Measurements from ENCODE around the gene CBX5.
A peak's percentile ranks its signal among the peaks of the same experiment; 100 is the strongest.

Gene CBX5

DNA sequence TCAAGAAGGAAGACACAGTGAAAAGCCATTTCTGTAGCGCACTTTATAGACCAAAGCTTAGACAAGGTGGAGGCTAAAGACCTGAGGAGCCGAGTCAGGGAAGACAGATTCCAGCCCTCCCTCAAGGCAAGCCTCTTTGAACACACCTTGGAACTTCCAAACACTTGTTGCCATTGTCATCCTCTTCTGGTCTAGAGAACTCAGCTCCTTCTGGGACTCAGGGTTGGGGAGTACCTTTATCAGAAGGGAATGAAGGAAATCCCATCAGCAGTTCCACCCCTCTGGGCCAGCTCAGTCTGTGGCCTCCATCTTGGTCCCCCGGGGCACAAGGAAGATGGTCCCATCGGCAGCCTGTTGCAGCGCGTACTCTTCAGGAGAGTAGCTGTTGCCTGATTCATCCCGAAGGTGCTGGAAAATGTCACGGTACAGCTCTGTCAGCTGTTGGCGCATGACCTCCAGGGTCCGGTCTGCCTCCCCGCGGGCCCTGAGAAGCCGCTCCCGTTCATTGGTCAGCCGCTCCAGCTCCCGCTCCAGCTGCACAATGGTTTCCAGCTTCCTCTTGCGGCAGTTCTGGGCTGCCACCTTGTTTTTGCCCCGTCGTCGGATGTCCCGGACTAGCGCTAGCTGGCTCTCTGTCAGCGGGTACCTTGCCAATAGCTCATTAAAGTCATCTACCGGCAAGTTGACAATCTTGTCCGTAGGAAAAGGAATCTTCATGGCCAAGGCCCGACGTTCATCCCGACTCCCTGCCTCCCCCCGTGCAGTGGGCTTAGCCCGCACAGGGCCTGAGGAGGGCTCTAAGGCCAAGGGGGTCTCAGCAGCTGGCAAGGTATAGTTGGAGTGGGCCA lies 12.4 kb upstream of the CBX5 start:
- Histone ChIP-seq H3K18ac (ENCODE audit: low read depth in 1 of 2, low read length in 2 of 2) (no peak overlapping the region), H2BK15ac (ENCODE audit: low read depth, poor library complexity, severe bottlenecking) (no peak overlapping the region), H2AK5ac (ENCODE audit: low read length, severe bottlenecking) (no peak overlapping the region), H2BK5ac (ENCODE audit: low read depth, low read length, poor library complexity, severe bottlenecking) (no peak overlapping the region), H3K4me3 (ENCODE audit: insufficient read depth in 1 of 2, low read depth in 1 of 2, low read length in 2 of 2) (no peak overlapping the region), H3K4me2 (ENCODE audit: low read length, poor library complexity, severe bottlenecking) (no peak overlapping the region), H3K27me3 (ENCODE audit: control insufficient read depth in 1 of 2, insufficient read depth in 1 of 2, low read length in 2 of 2) (no peaks in the 10 kb centered on the region), H3K23ac (ENCODE audit: low read length in 2 of 2) (no peak overlapping the region), H3K27ac (ENCODE audit: low read length, poor library complexity, severe bottlenecking) (no peak overlapping the region), H2BK120ac (ENCODE audit: low read depth, low read length) (no peak overlapping the region), H2AFZ (ENCODE audit: low read depth, low read length) (no peak overlapping the region), H3K9me3 (ENCODE audit: control insufficient read depth, low read length) (no peaks in the 10 kb centered on the region), H3K4me1 (ENCODE audit: control insufficient read depth, insufficient read depth, low read depth, low read length) (no peaks in the 10 kb centered on the region), H3K14ac (ENCODE audit: low read length in 2 of 2) (no peak overlapping the region), H3K79me1 (replicated peaks; ENCODE audit: low read length, poor library complexity, severe bottlenecking) (no peaks in the 10 kb centered on the region), H4K91ac (ENCODE audit: low read length) (no peak overlapping the region), H2BK12ac (ENCODE audit: low read length in 2 of 2) (no peak overlapping the region), H3K9ac (ENCODE audit: low read length) (no peak overlapping the region), H3K4ac (ENCODE audit: low read depth in 1 of 2, low read length in 2 of 2) (no peak overlapping the region), H3K36me3 (ENCODE audit: control insufficient read depth in 1 of 2, insufficient read depth in 2 of 2, low read depth in 1 of 2, low read length in 2 of 2) (peaks cover 12% of the 10 kb centered on the region in 2 experiments), H4K8ac (ENCODE audit: low read length) (no peak overlapping the region)
- DNase-seq, result no peak
- WGBS, result 96% methylated on average over 30 of the region's 30 CpGs

DNA sequence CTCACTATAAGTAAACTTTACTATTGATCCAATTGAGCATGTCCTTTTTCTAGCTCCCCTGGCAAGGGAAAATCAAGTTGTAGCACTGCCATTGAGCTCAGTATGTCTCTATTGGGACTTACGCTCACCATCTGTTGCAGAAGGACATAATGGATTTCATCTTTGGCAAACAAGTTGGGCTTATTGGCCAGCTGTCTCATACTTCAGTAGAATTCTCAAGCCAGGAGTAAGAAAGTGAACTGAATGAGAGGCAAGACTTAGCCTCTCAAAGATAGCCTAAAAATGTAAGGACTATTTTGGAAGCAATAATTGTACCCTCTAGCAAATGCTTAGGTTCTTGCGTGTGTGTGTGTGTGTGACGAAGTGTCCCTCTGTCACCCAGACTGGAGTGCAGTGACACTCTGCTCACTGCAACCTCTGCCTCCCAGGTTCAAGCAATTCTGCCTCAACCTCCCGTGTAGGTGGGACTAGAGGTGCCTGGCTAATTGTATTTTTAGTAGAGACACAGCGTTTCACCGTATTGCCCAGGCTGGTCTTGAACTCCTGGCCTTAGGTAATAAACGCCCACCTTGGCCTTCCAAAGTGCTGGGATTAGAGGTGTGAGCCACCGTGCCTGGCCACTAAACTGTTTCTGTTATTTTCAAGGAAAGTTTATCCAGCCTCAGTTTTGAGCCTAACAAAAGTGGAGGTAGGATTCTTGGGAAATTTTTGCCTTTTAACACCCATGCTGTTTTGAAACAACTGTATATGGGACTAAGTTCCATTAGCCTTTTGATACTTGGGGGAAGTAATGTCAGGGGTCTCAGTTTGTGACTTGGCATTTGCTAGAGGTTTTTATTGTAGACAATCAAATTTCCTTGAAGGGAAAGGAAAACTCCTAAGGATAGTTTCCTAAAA lies 7.6 kb upstream of the CBX5 start:
- Histone ChIP-seq H3K4me2 (ENCODE audit: low read length, poor library complexity, severe bottlenecking) (no peak overlapping the region), H3K4ac (ENCODE audit: low read depth in 1 of 2, low read length in 2 of 2) (no peak overlapping the region), H4K8ac (ENCODE audit: low read length) (no peak overlapping the region), H3K4me3 (ENCODE audit: insufficient read depth in 1 of 2, low read depth in 1 of 2, low read length in 2 of 2) (no peak overlapping the region), H2BK120ac (ENCODE audit: low read depth, low read length) (no peak overlapping the region), H4K91ac (ENCODE audit: low read length) (no peak overlapping the region), H3K27me3 (ENCODE audit: control insufficient read depth in 1 of 2, insufficient read depth in 1 of 2, low read length in 2 of 2) (no peaks in the 10 kb centered on the region), H2BK15ac (ENCODE audit: low read depth, poor library complexity, severe bottlenecking) (no peak overlapping the region), H3K9ac (ENCODE audit: low read length) (peak overlapping the region; percentile 8), H2AFZ (ENCODE audit: low read depth, low read length) (no peak overlapping the region), H3K4me1 (ENCODE audit: control insufficient read depth, insufficient read depth, low read depth, low read length) (peaks cover 4% of the 10 kb centered on the region), H2BK12ac (ENCODE audit: low read length in 2 of 2) (no peak overlapping the region), H3K14ac (ENCODE audit: low read length in 2 of 2) (no peak overlapping the region), H3K23ac (ENCODE audit: low read length in 2 of 2) (no peak overlapping the region), H3K9me3 (ENCODE audit: control insufficient read depth, low read length) (no peaks in the 10 kb centered on the region), H3K79me1 (replicated peaks; ENCODE audit: low read length, poor library complexity, severe bottlenecking) (no peaks in the 10 kb centered on the region), H2AK5ac (ENCODE audit: low read length, severe bottlenecking) (no peak overlapping the region), H3K18ac (ENCODE audit: low read depth in 1 of 2, low read length in 2 of 2) (no peak overlapping the region), H2BK5ac (ENCODE audit: low read depth, low read length, poor library complexity, severe bottlenecking) (no peak overlapping the region), H3K27ac (ENCODE audit: low read length, poor library complexity, severe bottlenecking) (no peak overlapping the region), H3K36me3 (ENCODE audit: control insufficient read depth in 1 of 2, insufficient read depth in 2 of 2, low read depth in 1 of 2, low read length in 2 of 2) (peaks cover 22 to 59% of the 10 kb centered on the region in 2 experiments)
- WGBS, result 80% methylated on average over 8 of the region's 8 CpGs
- no peak for DNase-seq

DNA sequence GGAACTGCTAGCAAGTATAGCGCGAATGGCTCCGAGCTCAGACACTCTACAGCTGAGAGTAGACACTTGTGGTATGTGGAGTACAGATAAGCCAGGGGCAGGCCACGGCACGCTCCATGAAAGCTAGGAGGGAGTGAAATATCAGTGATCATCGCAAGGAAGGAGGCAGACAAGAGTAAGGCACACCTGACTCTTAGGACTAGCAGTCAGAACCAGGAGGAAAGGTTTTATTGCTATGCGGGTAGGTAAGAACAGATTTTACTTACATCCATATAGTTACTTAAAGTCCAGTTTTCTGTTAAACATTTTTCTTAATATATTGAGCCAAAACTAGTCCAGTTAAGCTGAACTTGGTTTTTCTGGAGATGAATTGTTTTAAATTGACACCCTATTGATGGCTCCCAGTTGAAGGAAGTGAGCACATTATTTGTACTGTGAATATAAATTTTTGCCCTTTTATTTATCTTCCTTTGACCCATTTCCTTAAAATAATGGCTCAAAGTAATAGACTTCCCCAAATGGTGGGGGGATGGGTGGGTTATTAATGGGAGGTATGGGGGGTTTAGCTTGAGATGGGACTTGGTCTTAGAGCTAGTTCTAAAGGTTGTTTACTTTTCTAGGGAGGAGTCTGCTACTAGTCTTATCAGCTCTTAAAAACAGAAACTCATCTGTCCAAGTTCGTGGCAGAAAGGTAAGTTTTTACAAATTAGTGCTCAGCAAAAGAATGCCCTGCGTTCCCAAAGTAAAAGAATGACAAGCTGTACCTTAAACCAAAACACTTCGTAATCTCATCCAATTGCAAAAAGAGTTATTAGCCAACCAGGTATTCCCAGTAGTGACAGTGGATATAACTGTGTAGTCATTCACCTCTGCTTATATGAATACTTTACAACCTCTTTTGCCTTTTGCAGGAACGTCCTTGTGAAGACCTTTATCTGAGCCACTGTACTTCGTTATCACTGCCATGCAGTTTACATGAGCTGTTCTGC lies 6.4 kb upstream of the CBX5 start:
- Histone ChIP-seq H2BK5ac (ENCODE audit: low read depth, low read length, poor library complexity, severe bottlenecking) (no peak overlapping the region), H3K9ac (ENCODE audit: low read length) (peak overlapping the region; percentile 58), H3K14ac (ENCODE audit: low read length in 2 of 2) (no peak overlapping the region), H4K8ac (ENCODE audit: low read length) (peak overlapping the region; percentile 30), H3K9me3 (ENCODE audit: control insufficient read depth, low read length) (no peaks in the 10 kb centered on the region), H2AFZ (ENCODE audit: low read depth, low read length) (no peak overlapping the region), H3K27me3 (ENCODE audit: control insufficient read depth in 1 of 2, insufficient read depth in 1 of 2, low read length in 2 of 2) (no peaks in the 10 kb centered on the region), H3K27ac (ENCODE audit: low read length, poor library complexity, severe bottlenecking) (peak overlapping the region; percentile 37), H3K4ac (ENCODE audit: low read depth in 1 of 2, low read length in 2 of 2) (no peak overlapping the region), H2BK12ac (ENCODE audit: low read length in 2 of 2) (no peak overlapping the region), H2BK120ac (ENCODE audit: low read depth, low read length) (no peak overlapping the region), H2AK5ac (ENCODE audit: low read length, severe bottlenecking) (no peak overlapping the region), H3K4me1 (ENCODE audit: control insufficient read depth, insufficient read depth, low read depth, low read length) (peaks cover 4% of the 10 kb centered on the region), H2BK15ac (ENCODE audit: low read depth, poor library complexity, severe bottlenecking) (no peak overlapping the region), H3K4me3 (ENCODE audit: insufficient read depth in 1 of 2, low read depth in 1 of 2, low read length in 2 of 2) (no peak overlapping the region), H3K36me3 (ENCODE audit: control insufficient read depth in 1 of 2, insufficient read depth in 2 of 2, low read depth in 1 of 2, low read length in 2 of 2) (peaks cover 22 to 71% of the 10 kb centered on the region in 2 experiments), H3K79me1 (replicated peaks; ENCODE audit: low read length, poor library complexity, severe bottlenecking) (no peaks in the 10 kb centered on the region), H3K18ac (ENCODE audit: low read depth in 1 of 2, low read length in 2 of 2) (peak overlapping the region in 1 of 2 experiments; percentile 41), H4K91ac (ENCODE audit: low read length) (no peak overlapping the region), H3K23ac (ENCODE audit: low read length in 2 of 2) (no peak overlapping the region), H3K4me2 (ENCODE audit: low read length, poor library complexity, severe bottlenecking) (peak overlapping the region; percentile 47)
- DNase-seq, result no peak
- 80% methylated on average over 10 of the region's 12 CpGs for WGBS

Data from mesenchymal stem cell (in vitro differentiated cells and primary cell).